Activated CD8-positive, alpha-beta T cell treated with anti-CD3 and anti-CD28 coated beads for 36 hours (primary cell): ENCODE results near the gene RXRG. TPM values are rescaled to one million over a fixed set of nuclear protein-coding genes. Genes with fewer than 3 reads are reported as not detected.

Experiments
- ATAC-seq: fragments of 200-7000 bp; cut with Tn5 transposase; one replicate; pipeline ENCODE4 v1.10.0; 2021; ENCODE audit warnings: mild to moderate bottlenecking, moderate library complexity
- CTCF ChIA-PET: fragments of 350-600 bp; sonication (Branson Sonifier 250); formaldehyde crosslinking; loops from one replicate; lab custom pipeline; 2021; ENCODE audit warnings: antibody characterized with exemption; lab: Charles Lee
- POLR2A ChIA-PET: fragments of 350-600 bp; sonication (Branson Sonifier 250); formaldehyde crosslinking; loops from one replicate; lab custom pipeline; 2021; ENCODE audit warnings: antibody characterized with exemption; lab: Charles Lee
- DNase-seq: peaks from one replicate; pipeline ENCODE4 v3.0.0-alpha.2; 2020
- H3K27ac Mint-ChIP-seq: one replicate; pipeline ENCODE4 v1.8.0; 2021; ENCODE audit warnings: mild to moderate bottlenecking, mixed read lengths
- H3K27me3 Mint-ChIP-seq: one replicate; pipeline ENCODE4 v1.8.0; 2021; ENCODE audit warnings: mixed read lengths
- H3K36me3 Mint-ChIP-seq: one replicate; pipeline ENCODE4 v1.8.0; 2021; ENCODE audit warnings: low read depth, mixed read lengths
- H3K4me1 Mint-ChIP-seq: one replicate; pipeline ENCODE4 v1.8.0; 2021; ENCODE audit warnings: low read depth, mixed read lengths
- H3K4me3 Mint-ChIP-seq: one replicate; pipeline ENCODE4 v1.8.0; 2021; ENCODE audit warnings: mild to moderate bottlenecking, moderate library complexity, mixed read lengths
- H3K9me3 Mint-ChIP-seq: one replicate; pipeline ENCODE4 v1.8.0; 2021; ENCODE audit warnings: mixed read lengths
- CTCF ChIP-seq: fragments of 200-600 bp; IDR thresholded peaks from one replicate; pipeline ENCODE4 v1.8.0; 2022; ENCODE audit warnings: antibody characterized with exemption, mild to moderate bottlenecking
- intact Hi-C: fragments of 100-400 bp; cut with micrococcal nuclease; formaldehyde crosslinking; loops from one replicate; pipeline ENCODE4 v1.10.0; 2022
- total RNA-seq, 2 experiments: library from RNA; stranded (reverse); gene quantifications; one replicate each; pipeline ENCODE4 v1.2.3, GENCODE V29; 2021

Gene RXRG
- total RNA-seq: not detected

- intact Hi-C loops: no loop called here
- DNase-seq (peak; percentile 48), ATAC-seq (peak; percentile 34)
- Mint-ChIP-seq H3K27ac (no peak within 1 kb of the TSS), H3K9me3 (no peaks in the 10 kb centered on the region), H3K27me3 (peaks cover 41% of the 10 kb centered on the region), H3K4me1 (no peaks in the 10 kb centered on the region), H3K4me3 (no peak within 1 kb of the TSS), H3K36me3 (no peaks in the 10 kb centered on the region)
- TF ChIP-seq CTCF: no peak
- ChIA-PET POLR2A (interaction anchor here (0.6 kb wide), 1 partner anchor 447 kb away, joined by 3 read pairs; no protein-coding TSS in a partner anchor), CTCF (interaction anchor here (1.4 kb wide), 1 partner anchor 148 kb away, joined by 4 read pairs; no protein-coding TSS in a partner anchor)
Measured at GRCh38 chr1:165444897-165445370, at the start of gene RXRG. TSS of gene RXRG (minus strand) at chr1:165445126. CDS start at chr1:165444893, 233 bp downstream.

GRCh38 chr1:165492845-165493373 is 48.0 kb upstream of the RXRG start:
- intact Hi-C loops: no loop called here
- Mint-ChIP-seq H3K36me3 (no peaks in the 10 kb centered on the region), H3K4me1 (no peaks in the 10 kb centered on the region), H3K27ac (no peak overlapping the region), H3K9me3 (no peaks in the 10 kb centered on the region), H3K4me3 (no peak overlapping the region), H3K27me3 (peaks cover 12% of the 10 kb centered on the region)
- POLR2A ChIA-PET: no interaction called here
- no peak for TF ChIP-seq CTCF
- DNase-seq: no peak
- ATAC-seq: no peak
- CTCF ChIA-PET: no interaction called here

GRCh38 chr1:165490175-165490574 is 45.2 kb upstream of the RXRG start:
- H3K27ac Mint-ChIP-seq: no peak overlapping the region

GRCh38 chr1:165487921-165488320 is 43.0 kb upstream of the RXRG start:
- no peak for ATAC-seq

More at GRCh38 chr1:165490175-165490574, 45.2 kb upstream of the RXRG start:
- Mint-ChIP-seq H3K36me3 (no peaks in the 10 kb centered on the region), H3K4me3 (no peak overlapping the region), H3K27me3 (peaks cover 16% of the 10 kb centered on the region), H3K9me3 (no peaks in the 10 kb centered on the region), H3K4me1 (no peaks in the 10 kb centered on the region)
- intact Hi-C loops: no loop called here
- no peak for DNase-seq
- ATAC-seq: no peak
- TF ChIP-seq CTCF: no peak
- POLR2A ChIA-PET: interaction anchor here (0.9 kb wide), 1 partner anchor 14 kb away, joined by 3 read pairs; no protein-coding TSS in a partner anchor
- CTCF ChIA-PET: interaction anchor here (1.2 kb wide), 1 partner anchor 97 kb away, joined by 3 read pairs; no protein-coding TSS in a partner anchor

More at GRCh38 chr1:165487921-165488320, 43.0 kb upstream of the RXRG start:
- Mint-ChIP-seq H3K27ac (no peak overlapping the region), H3K27me3 (peaks cover 20% of the 10 kb centered on the region), H3K4me1 (peaks cover 5% of the 10 kb centered on the region), H3K4me3 (no peak overlapping the region), H3K36me3 (no peaks in the 10 kb centered on the region), H3K9me3 (no peaks in the 10 kb centered on the region)
- intact Hi-C loops: no loop called here
- CTCF ChIA-PET: interaction anchor here (1.1 kb wide), 1 partner anchor 8 kb away, joined by 4 read pairs; no protein-coding TSS in a partner anchor
- TF ChIP-seq CTCF: no peak
- POLR2A ChIA-PET: no interaction called here
- DNase-seq: no peak
